Tibial nerve (tissue), 4 donors: ENCODE data around the gene TMEM82. TPM values are rescaled to one million over a fixed set of nuclear protein-coding genes. Genes with fewer than 3 reads are reported as not detected.

Experiments
- DNase-seq, 2 donors: peaks; one replicate each; pipeline ENCODE4 v3.0.0-alpha.2; 2019; ENCODE audit warnings: low spot score in 2 of 2
- H3K27ac ChIP-seq, 4 donors: fragments of 200-600 bp; sonication (generic) in 3 of 4; one replicate each; pipeline ENCODE4 v1.5.1; 2017 to 2019; ENCODE audit warnings: mild to moderate bottlenecking in 1 of 4
- H3K27me3 ChIP-seq, 2 donors: fragments of 200-600 bp; sonication (generic) in 1 of 2; one replicate each; pipeline versions ENCODE4 v1.5.1 to v1.6.0; 2017 to 2019
- H3K36me3 ChIP-seq, 3 donors: fragments of 200-600 bp; sonication (generic); one replicate each; pipeline ENCODE4 v1.5.1; 2018 to 2019
- H3K4me1 ChIP-seq, 4 donors: fragments of 200-600 bp; sonication (generic) in 3 of 4; one replicate each; pipeline ENCODE4 v1.5.1; 2017 to 2019
- H3K4me3 ChIP-seq, 4 donors: fragments of 200-600 bp; sonication (generic) in 3 of 4; one replicate each; pipeline ENCODE4 v1.5.1; 2017 to 2019; ENCODE audit warnings: mild to moderate bottlenecking in 1 of 4, moderate library complexity in 1 of 4
- H3K9me3 ChIP-seq, 4 donors: fragments of 200-600 bp; sonication (generic) in 3 of 4; one replicate each; pipeline ENCODE4 v1.5.1; 2017 to 2019
- CTCF ChIP-seq, 5 experiments: fragments of 200-600 bp in 3 of 5; fragments of 450-650 bp in 2 of 5; sonication (generic) in 3 of 5; IDR thresholded peaks; one replicate each; pipeline ENCODE4 v1.5.1; 2016 to 2019; ENCODE audit warnings: antibody characterized with exemption in 5 of 5, mild to moderate bottlenecking in 3 of 5, moderate library complexity in 2 of 5
- EP300 ChIP-seq, 2 donors: sonication (generic); formaldehyde crosslinking; IDR thresholded peaks; one replicate each; pipeline ENCODE4 v1.6.1; 2017; ENCODE audit warnings: antibody characterized with exemption in 2 of 2, mild to moderate bottlenecking in 1 of 2
- POLR2A ChIP-seq, 2 donors: fragments of 450-650 bp; IDR thresholded peaks; one replicate each; pipeline ENCODE4 v1.6.1; 2017; ENCODE audit warnings: antibody characterized with exemption in 2 of 2, mild to moderate bottlenecking in 2 of 2, moderate library complexity in 2 of 2
- WGBS, 2 donors: methylation state at CpG; one replicate each; pipeline ENCODE4 v1.1.5; 2018; 5-methylcytosine and 5-hydroxymethylcytosine counted together
- total RNA-seq, 4 donors: library from RNA; depleted of rRNA; stranded (reverse); fragments of >200 nt; gene quantifications; one replicate each; pipeline ENCODE4 v1.1.0, GENCODE V29; 2016

The TMEM82 gene
- total RNA-seq, 4 donors from 2014 or later: not detected

GRCh38 chr1:15775706-15776105 is 33.4 kb downstream of the TMEM82 start:
- Histone ChIP-seq H3K4me1 (no peaks in the 10 kb centered on the region), H3K9me3 (no peaks in the 10 kb centered on the region), H3K4me3 (no peak overlapping the region), H3K27me3 (no peaks in the 10 kb centered on the region), H3K36me3 (peaks cover 0 to 25% (median 0%) of the 10 kb centered on the region in 3 donors), H3K27ac (no peak overlapping the region)
- TF ChIP-seq EP300 (IDR thresholded peaks at IDR 0.05) (no peak), POLR2A (IDR thresholded peaks at IDR 0.05) (no peak), CTCF (IDR thresholded peaks at IDR 0.05) (no peak)
- DNase-seq: no peak
- WGBS, 2 donors: 69 to 75% methylated on average over 2 of the region's 2 CpGs

GRCh38 chr1:15777909-15778707 is 35.8 kb downstream of the TMEM82 start:
- H3K27ac ChIP-seq: no peak overlapping the region

GRCh38 chr1:15785683-15786082 is 43.4 kb downstream of the TMEM82 start:
- no peak for DNase-seq
- Histone ChIP-seq H3K4me1 (peaks cover 0 to 11% (median 0%) of the 10 kb centered on the region in 4 donors), H3K4me3 (no peak overlapping the region), H3K27me3 (no peaks in the 10 kb centered on the region), H3K36me3 (peaks cover 0 to 7% (median 0%) of the 10 kb centered on the region in 3 donors), H3K27ac (peak overlapping the region in 1 of 4 donors; percentile 40), H3K9me3 (no peaks in the 10 kb centered on the region)
- WGBS, 2 donors: 91 to 100% methylated on average over 3 to 8 of the region's 8 CpGs
- TF ChIP-seq EP300 (IDR thresholded peaks at IDR 0.05) (no peak), POLR2A (IDR thresholded peaks at IDR 0.05) (no peak), CTCF (IDR thresholded peaks at IDR 0.05) (no peak)

More at GRCh38 chr1:15777909-15778707, 35.8 kb downstream of the TMEM82 start:
- Histone ChIP-seq H3K4me1 (no peaks in the 10 kb centered on the region), H3K27me3 (no peaks in the 10 kb centered on the region), H3K9me3 (no peaks in the 10 kb centered on the region), H3K4me3 (no peak overlapping the region), H3K36me3 (peaks cover 0 to 16% (median 0%) of the 10 kb centered on the region in 3 donors)
- DNase-seq: no peak
- 85 to 93% methylated on average over 7 of the region's 7 CpGs for WGBS, 2 donors
- TF ChIP-seq POLR2A (IDR thresholded peaks at IDR 0.05): no peak
- TF ChIP-seq CTCF (IDR thresholded peaks at IDR 0.05): no peak
- no peak for TF ChIP-seq EP300 (IDR thresholded peaks at IDR 0.05)

GRCh38 chr1:15786581-15786980 is 44.3 kb downstream of the TMEM82 start:
- peak in 1 of 2 donors; percentile 30 for DNase-seq
- Histone ChIP-seq H3K9me3 (no peaks in the 10 kb centered on the region), H3K36me3 (peaks cover 0 to 7% (median 0%) of the 10 kb centered on the region in 3 donors), H3K27ac (peak overlapping the region in 2 of 4 donors; percentile 40 to 55), H3K4me1 (peaks cover 0 to 11% (median 0%) of the 10 kb centered on the region in 4 donors), H3K27me3 (no peaks in the 10 kb centered on the region), H3K4me3 (no peak overlapping the region)
- WGBS, 2 donors: 77 to 81% methylated on average over 10 of the region's 10 CpGs
- no peak for TF ChIP-seq POLR2A (IDR thresholded peaks at IDR 0.05)
- peak in 1 of 2 donors; percentile 2 for TF ChIP-seq EP300 (IDR thresholded peaks at IDR 0.05)
- no peak for TF ChIP-seq CTCF (IDR thresholded peaks at IDR 0.05)

- peaks cover 0 to 7% (median 0%) of the 10 kb centered on the region in 3 donors for H3K36me3 ChIP-seq
- no peak for TF ChIP-seq EP300 (IDR thresholded peaks at IDR 0.05)
- no peak for TF ChIP-seq POLR2A (IDR thresholded peaks at IDR 0.05)
- TF ChIP-seq CTCF (IDR thresholded peaks at IDR 0.05): no peak
- H3K27me3 ChIP-seq: no peaks in the 10 kb centered on the region
- 66 to 74% methylated on average over 13 of the region's 13 CpGs for WGBS, 2 donors
- DNase-seq: no peak
- peaks cover 0 to 26% (median 2%) of the 10 kb centered on the region in 4 donors for H3K4me1 ChIP-seq
- no peak overlapping the region for H3K4me3 ChIP-seq
- H3K27ac ChIP-seq: no peak overlapping the region
- H3K9me3 ChIP-seq: no peaks in the 10 kb centered on the region
Observed at GRCh38 chr1:15788624-15789301, 46.5 kb downstream of the TMEM82 start.
